ENCODE data around the gene ADGRF1. TPM values are rescaled to one million over a fixed set of nuclear protein-coding genes. Genes with fewer than 3 reads are reported as not detected.

The ADGRF1 gene
- total RNA-seq, 2 experiments from 2014 or later, result not detected

DNA sequence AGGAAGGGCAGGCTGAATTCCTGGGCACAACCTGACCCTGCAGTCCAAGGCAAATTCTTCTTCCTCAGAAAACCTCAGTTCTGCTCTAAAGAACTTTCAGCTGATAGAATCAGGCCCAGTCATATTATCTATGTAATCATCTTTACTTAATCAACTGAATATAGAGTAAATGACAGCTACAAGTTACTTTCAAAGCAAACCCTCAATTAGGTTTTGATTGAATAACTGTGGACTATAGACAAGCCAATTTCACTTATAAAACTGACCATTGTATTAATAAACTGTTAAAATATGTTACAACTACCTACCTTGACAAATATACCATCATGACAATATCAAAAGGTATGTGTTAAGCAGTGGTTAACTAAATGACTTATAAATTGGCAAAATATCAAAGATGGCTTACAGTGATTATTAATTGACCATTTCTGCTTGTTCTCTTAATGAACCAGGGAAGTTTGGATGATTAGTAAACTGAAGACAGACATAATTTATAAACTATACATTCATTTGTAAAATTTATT is 74.2 kb downstream of the ADGRF1 start:
- Mint-ChIP-seq H3K9me3 (ENCODE audit: low read depth) (no peaks in the 10 kb centered on the region), H3K27me3 (peaks cover 3% of the 10 kb centered on the region), H3K4me1 (no peaks in the 10 kb centered on the region), H3K27ac (no peak overlapping the region), H3K4me3 (no peak overlapping the region), H3K36me3 (no peaks in the 10 kb centered on the region)
- CTCF ChIA-PET, result no interaction called here
- ATAC-seq (no peak), DNase-seq (no peak)

DNA sequence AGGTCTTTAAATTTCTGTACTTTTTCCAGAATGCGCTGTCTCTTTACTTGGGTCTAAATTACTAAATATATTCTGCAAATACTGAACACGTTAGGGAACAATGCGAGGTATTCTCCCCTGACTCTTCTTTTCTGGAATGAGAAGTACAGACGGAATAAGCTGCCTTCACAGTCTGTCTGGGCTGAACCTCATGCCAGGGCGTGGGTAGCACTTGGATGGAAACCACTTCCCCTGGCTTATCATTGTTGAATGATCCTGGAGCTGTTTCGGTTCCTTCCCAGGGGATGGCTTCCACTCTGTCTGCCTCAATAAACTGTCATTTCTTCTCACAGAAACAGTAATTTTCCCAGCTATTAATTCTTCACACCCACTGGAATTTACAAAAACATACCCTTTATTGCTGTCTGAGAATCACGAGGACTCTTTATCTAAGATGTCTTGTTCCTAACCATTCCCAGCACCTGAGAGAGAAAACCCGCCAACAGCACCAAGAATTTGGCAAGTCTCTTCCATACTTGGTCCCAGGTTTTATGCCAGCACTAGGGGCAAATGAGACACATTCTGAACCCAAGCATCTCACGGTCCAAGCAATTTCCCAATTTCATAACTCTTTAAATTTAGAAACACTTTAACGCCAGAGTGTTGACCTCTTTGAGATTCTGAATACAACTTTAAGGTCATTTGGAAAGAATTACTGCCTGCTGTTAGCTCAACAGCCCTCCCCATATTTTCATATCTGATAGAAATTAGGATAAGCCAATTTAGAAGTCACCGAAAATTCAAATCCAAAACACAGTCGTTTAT is 77.2 kb downstream of the ADGRF1 start:
- no peak overlapping the region for H3K27ac Mint-ChIP-seq
- H3K27me3 Mint-ChIP-seq, result no peaks in the 10 kb centered on the region
- no peak for ATAC-seq
- H3K36me3 Mint-ChIP-seq, result no peaks in the 10 kb centered on the region
- no peak overlapping the region for H3K4me3 Mint-ChIP-seq
- CTCF ChIA-PET, result no interaction called here
- DNase-seq, result no peak
- H3K4me1 Mint-ChIP-seq, result no peaks in the 10 kb centered on the region
- no peaks in the 10 kb centered on the region for H3K9me3 Mint-ChIP-seq (ENCODE audit: low read depth)

DNA sequence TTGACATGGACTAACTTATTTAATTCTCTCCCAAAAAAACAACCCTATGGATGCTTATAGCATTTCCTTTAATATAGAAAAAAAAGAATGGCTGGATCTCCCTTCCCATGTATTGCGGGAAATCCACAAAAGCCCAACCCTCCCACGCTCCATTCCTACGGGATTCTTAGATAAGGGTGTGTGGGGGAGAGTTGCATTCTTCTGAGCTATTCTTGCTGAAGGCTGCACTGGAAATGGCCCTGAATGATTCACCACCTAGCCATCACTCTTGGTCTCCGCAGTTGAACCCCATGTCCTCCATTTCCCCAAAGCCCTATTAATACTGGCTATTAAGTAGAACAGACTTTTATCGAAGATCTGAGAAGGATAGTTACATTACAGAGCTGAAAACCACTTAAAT is 78.5 kb downstream of the ADGRF1 start:
- no peak overlapping the region for H3K4me3 Mint-ChIP-seq
- H3K27ac Mint-ChIP-seq, result no peak overlapping the region
- H3K36me3 Mint-ChIP-seq, result no peaks in the 10 kb centered on the region
- no peaks in the 10 kb centered on the region for H3K9me3 Mint-ChIP-seq (ENCODE audit: low read depth)
- H3K4me1 Mint-ChIP-seq, result no peaks in the 10 kb centered on the region
- ATAC-seq, result no peak
- no peak for DNase-seq
- CTCF ChIA-PET, result interaction anchor here (0.7 kb wide), 1 partner anchor 84 kb away, joined by 4 read pairs; no protein-coding TSS in a partner anchor
- H3K27me3 Mint-ChIP-seq, result no peaks in the 10 kb centered on the region

- Mint-ChIP-seq H3K27ac (no peak overlapping the region), H3K36me3 (no peaks in the 10 kb centered on the region), H3K4me3 (no peak overlapping the region)
These were observed 79.1 kb downstream of the ADGRF1 start for GRCh38 chr6:46963039-46963438.

GRCh38 chr6:46961711-46962110 is 80.4 kb downstream of the ADGRF1 start:
- no peaks in the 10 kb centered on the region for H3K27me3 Mint-ChIP-seq
- no peaks in the 10 kb centered on the region for H3K4me1 Mint-ChIP-seq
- H3K4me3 Mint-ChIP-seq, result no peak overlapping the region
- ATAC-seq (no peak), DNase-seq (no peak)
- no peaks in the 10 kb centered on the region for H3K9me3 Mint-ChIP-seq (ENCODE audit: low read depth)
- no peak overlapping the region for H3K27ac Mint-ChIP-seq
- CTCF ChIA-PET, result no interaction called here
- H3K36me3 Mint-ChIP-seq, result no peaks in the 10 kb centered on the region

More at GRCh38 chr6:46963039-46963438, 79.1 kb downstream of the ADGRF1 start:
- no peak for ATAC-seq
- no peak for DNase-seq
- no peaks in the 10 kb centered on the region for H3K4me1 Mint-ChIP-seq
- CTCF ChIA-PET, result no interaction called here
- H3K27me3 Mint-ChIP-seq, result no peaks in the 10 kb centered on the region
- H3K9me3 Mint-ChIP-seq (ENCODE audit: low read depth), result no peaks in the 10 kb centered on the region

GRCh38 chr6:46961232-46961631 is 80.9 kb downstream of the ADGRF1 start:
- CTCF ChIA-PET, result no interaction called here
- DNase-seq, result no peak
- H3K4me3 Mint-ChIP-seq, result no peak overlapping the region
- no peak overlapping the region for H3K27ac Mint-ChIP-seq
- H3K27me3 Mint-ChIP-seq, result no peaks in the 10 kb centered on the region
- H3K4me1 Mint-ChIP-seq, result no peaks in the 10 kb centered on the region
- no peaks in the 10 kb centered on the region for H3K9me3 Mint-ChIP-seq (ENCODE audit: low read depth)
- ATAC-seq, result no peak
- H3K36me3 Mint-ChIP-seq, result no peaks in the 10 kb centered on the region

DNA sequence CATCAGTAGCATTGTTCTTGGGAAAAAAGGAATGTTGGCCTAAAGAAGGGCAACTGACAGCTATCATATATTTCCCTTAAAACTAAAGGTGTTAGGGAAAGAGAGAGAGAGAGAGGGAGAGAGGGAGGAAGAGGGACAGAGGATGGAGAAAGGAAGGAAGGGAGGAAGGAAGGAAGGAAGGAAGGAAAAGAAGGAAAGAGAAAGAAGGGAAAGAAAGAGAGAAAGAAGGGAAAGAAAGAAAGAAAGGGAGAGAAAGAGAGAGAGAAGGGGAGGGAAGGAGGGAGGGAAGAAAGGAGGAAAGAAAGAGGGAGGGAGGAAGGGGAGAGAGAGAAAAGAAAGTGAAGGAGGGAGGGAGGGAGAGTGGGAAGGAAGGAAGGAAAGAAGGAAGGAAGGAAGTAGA is 82.7 kb downstream of the ADGRF1 start:
- Mint-ChIP-seq H3K27ac (no peak overlapping the region), H3K4me1 (no peaks in the 10 kb centered on the region), H3K36me3 (no peaks in the 10 kb centered on the region), H3K27me3 (no peaks in the 10 kb centered on the region), H3K9me3 (ENCODE audit: low read depth) (no peaks in the 10 kb centered on the region), H3K4me3 (no peak overlapping the region)
- DNase-seq, result no peak
- ATAC-seq, result no peak
- CTCF ChIA-PET, result no interaction called here

GRCh38 chr6:46956409-46956808 is 85.7 kb downstream of the ADGRF1 start:
- Mint-ChIP-seq H3K4me1 (no peaks in the 10 kb centered on the region), H3K27me3 (peaks cover 3% of the 10 kb centered on the region), H3K9me3 (ENCODE audit: low read depth) (no peaks in the 10 kb centered on the region), H3K4me3 (no peak overlapping the region), H3K36me3 (no peaks in the 10 kb centered on the region), H3K27ac (no peak overlapping the region)
- ATAC-seq (no peak), DNase-seq (no peak)
- CTCF ChIA-PET, result no interaction called here

- Mint-ChIP-seq H3K9me3 (ENCODE audit: low read depth) (no peaks in the 10 kb centered on the region), H3K36me3 (no peaks in the 10 kb centered on the region), H3K27ac (no peak overlapping the region), H3K27me3 (peaks cover 3% of the 10 kb centered on the region), H3K4me3 (no peak overlapping the region), H3K4me1 (no peaks in the 10 kb centered on the region)
- DNase-seq, result no peak
- CTCF ChIA-PET, result no interaction called here
- ATAC-seq, result no peak
These were observed 87.2 kb downstream of the ADGRF1 start for GRCh38 chr6:46954837-46955451.

GRCh38 chr6:46953921-46954320 is 88.2 kb downstream of the ADGRF1 start:
- DNase-seq, result no peak
- Mint-ChIP-seq H3K27ac (no peak overlapping the region), H3K36me3 (no peaks in the 10 kb centered on the region), H3K27me3 (peaks cover 3% of the 10 kb centered on the region), H3K9me3 (ENCODE audit: low read depth) (no peaks in the 10 kb centered on the region), H3K4me3 (no peak overlapping the region), H3K4me1 (no peaks in the 10 kb centered on the region)
- ATAC-seq, result no peak
- CTCF ChIA-PET, result no interaction called here

GRCh38 chr6:46949632-46950280 is 92.4 kb downstream of the ADGRF1 start:
- Mint-ChIP-seq H3K9me3 (ENCODE audit: low read depth) (no peaks in the 10 kb centered on the region), H3K4me3 (no peak overlapping the region), H3K27ac (no peak overlapping the region), H3K36me3 (no peaks in the 10 kb centered on the region), H3K27me3 (peaks cover 5% of the 10 kb centered on the region), H3K4me1 (no peaks in the 10 kb centered on the region)
- ATAC-seq, result no peak
- no peak for DNase-seq
- CTCF ChIA-PET, result no interaction called here

- H3K27me3 Mint-ChIP-seq, result peaks cover 5% of the 10 kb centered on the region
- no peak for DNase-seq
- no peaks in the 10 kb centered on the region for H3K36me3 Mint-ChIP-seq
- H3K4me1 Mint-ChIP-seq, result no peaks in the 10 kb centered on the region
- CTCF ChIA-PET, result no interaction called here
- H3K27ac Mint-ChIP-seq, result no peak overlapping the region
- H3K4me3 Mint-ChIP-seq, result no peak overlapping the region
- H3K9me3 Mint-ChIP-seq (ENCODE audit: low read depth), result no peaks in the 10 kb centered on the region
- ATAC-seq, result no peak
These were observed 93.4 kb downstream of the ADGRF1 start for GRCh38 chr6:46948699-46949098.

All from activated CD8-positive, alpha-beta memory T cell treated with anti-CD3 and anti-CD28 coated beads, Interleukin-2, amount 10 ng/mL, durations not matched to agents 7 days and 5 days (primary cell).